Activated CD8-positive, alpha-beta T cell treated with anti-CD3 and anti-CD28 coated beads for 36 hours (primary cell): Measurements from ENCODE around the gene ANGPT4. TPM values are rescaled to one million over a fixed set of nuclear protein-coding genes. Genes with fewer than 3 reads are reported as not detected.
"Not testable (repeated sequence)": the region's sequence is repeated elsewhere in the genome, so short reads cannot be mapped to it uniquely, and the experiment has no call there.

Experiments used
- ATAC-seq: fragments of 200-7000 bp; cut with Tn5 transposase; one replicate; pipeline ENCODE4 v1.10.0; 2021; ENCODE audit warnings: mild to moderate bottlenecking, moderate library complexity
- CTCF ChIA-PET: fragments of 350-600 bp; sonication (Branson Sonifier 250); formaldehyde crosslinking; loops from one replicate; lab custom pipeline; 2021; ENCODE audit warnings: antibody characterized with exemption; lab: Charles Lee
- POLR2A ChIA-PET: fragments of 350-600 bp; sonication (Branson Sonifier 250); formaldehyde crosslinking; loops from one replicate; lab custom pipeline; 2021; ENCODE audit warnings: antibody characterized with exemption; lab: Charles Lee
- DNase-seq: peaks from one replicate; pipeline ENCODE4 v3.0.0-alpha.2; 2020
- H3K27ac Mint-ChIP-seq: one replicate; pipeline ENCODE4 v1.8.0; 2021; ENCODE audit warnings: mild to moderate bottlenecking, mixed read lengths
- H3K27me3 Mint-ChIP-seq: one replicate; pipeline ENCODE4 v1.8.0; 2021; ENCODE audit warnings: mixed read lengths
- H3K36me3 Mint-ChIP-seq: one replicate; pipeline ENCODE4 v1.8.0; 2021; ENCODE audit warnings: low read depth, mixed read lengths
- H3K4me1 Mint-ChIP-seq: one replicate; pipeline ENCODE4 v1.8.0; 2021; ENCODE audit warnings: low read depth, mixed read lengths
- H3K4me3 Mint-ChIP-seq: one replicate; pipeline ENCODE4 v1.8.0; 2021; ENCODE audit warnings: mild to moderate bottlenecking, moderate library complexity, mixed read lengths
- H3K9me3 Mint-ChIP-seq: one replicate; pipeline ENCODE4 v1.8.0; 2021; ENCODE audit warnings: mixed read lengths
- CTCF ChIP-seq: fragments of 200-600 bp; IDR thresholded peaks from one replicate; pipeline ENCODE4 v1.8.0; 2022; ENCODE audit warnings: antibody characterized with exemption, mild to moderate bottlenecking
- intact Hi-C: fragments of 100-400 bp; cut with micrococcal nuclease; formaldehyde crosslinking; loops from one replicate; pipeline ENCODE4 v1.10.0; 2022
- total RNA-seq, 2 experiments: library from RNA; stranded (reverse); gene quantifications; one replicate each; pipeline ENCODE4 v1.2.3, GENCODE V29; 2021

Gene ANGPT4
- total RNA-seq, 2 experiments from 2014 or later, result not detected

DNA sequence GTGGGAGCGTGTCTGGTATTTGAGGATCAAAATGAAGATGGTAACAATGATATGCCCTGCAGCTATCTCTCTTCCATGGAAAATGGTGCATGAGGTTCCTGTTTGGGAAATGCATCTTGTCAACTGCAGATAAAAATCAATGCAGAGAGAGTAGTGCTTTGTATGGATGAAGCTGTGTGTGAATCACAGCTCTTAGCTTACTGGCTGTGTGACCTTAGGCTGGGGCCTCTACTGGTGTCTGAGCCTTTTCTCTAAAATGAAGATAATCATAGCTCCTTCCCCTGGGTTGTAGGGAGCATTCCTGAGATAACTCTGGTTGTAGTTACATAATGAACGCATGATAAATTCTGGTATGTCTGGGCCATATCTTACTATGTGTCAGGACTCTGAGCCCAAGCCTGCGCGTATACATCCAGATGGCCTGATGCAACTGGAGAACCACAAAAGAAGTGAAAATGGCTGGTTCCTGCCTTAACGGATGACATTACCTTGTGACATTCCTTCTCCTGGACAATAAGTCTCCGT, 19.6 kb downstream of the ANGPT4 start:
- intact Hi-C loops, result no loop called here
- ChIA-PET CTCF (no interaction called here), POLR2A (no interaction called here)
- ATAC-seq (no peak), DNase-seq (no peak)
- H3K36me3 Mint-ChIP-seq, result no peaks in the 10 kb centered on the region
- H3K4me3 Mint-ChIP-seq, result no peak overlapping the region
- H3K9me3 Mint-ChIP-seq, result no peaks in the 10 kb centered on the region
- no peak for TF ChIP-seq CTCF
- peaks cover 2% of the 10 kb centered on the region for H3K27me3 Mint-ChIP-seq
- no peak overlapping the region for H3K27ac Mint-ChIP-seq
- H3K4me1 Mint-ChIP-seq, result no peaks in the 10 kb centered on the region

- H3K9me3 Mint-ChIP-seq, POLR2A ChIA-PET, DNase-seq, ATAC-seq, H3K27ac Mint-ChIP-seq, H3K4me3 Mint-ChIP-seq, H3K27me3 Mint-ChIP-seq, H3K36me3 Mint-ChIP-seq, H3K4me1 Mint-ChIP-seq, intact Hi-C loops, CTCF ChIA-PET: not testable (repeated sequence)
These were observed 23.8 kb downstream of the ANGPT4 start for GRCh38 chr20:892371-892770.

- H3K27me3 Mint-ChIP-seq, result peaks cover 2% of the 10 kb centered on the region
- ATAC-seq, result no peak
- ChIA-PET POLR2A (no interaction called here), CTCF (interaction anchor here (1.9 kb wide), 1 partner anchor 64 kb away, joined by 5 read pairs; no protein-coding TSS in a partner anchor)
- no peaks in the 10 kb centered on the region for H3K36me3 Mint-ChIP-seq
- DNase-seq, result no peak
- no peaks in the 10 kb centered on the region for H3K9me3 Mint-ChIP-seq
- TF ChIP-seq CTCF, result no peak
- H3K4me1 Mint-ChIP-seq, result no peaks in the 10 kb centered on the region
- H3K27ac Mint-ChIP-seq, result no peak overlapping the region
- no peak overlapping the region for H3K4me3 Mint-ChIP-seq
- intact Hi-C loops, result no loop called here
These were observed 24.4 kb downstream of the ANGPT4 start for GRCh38 chr20:891706-892080.

DNA sequence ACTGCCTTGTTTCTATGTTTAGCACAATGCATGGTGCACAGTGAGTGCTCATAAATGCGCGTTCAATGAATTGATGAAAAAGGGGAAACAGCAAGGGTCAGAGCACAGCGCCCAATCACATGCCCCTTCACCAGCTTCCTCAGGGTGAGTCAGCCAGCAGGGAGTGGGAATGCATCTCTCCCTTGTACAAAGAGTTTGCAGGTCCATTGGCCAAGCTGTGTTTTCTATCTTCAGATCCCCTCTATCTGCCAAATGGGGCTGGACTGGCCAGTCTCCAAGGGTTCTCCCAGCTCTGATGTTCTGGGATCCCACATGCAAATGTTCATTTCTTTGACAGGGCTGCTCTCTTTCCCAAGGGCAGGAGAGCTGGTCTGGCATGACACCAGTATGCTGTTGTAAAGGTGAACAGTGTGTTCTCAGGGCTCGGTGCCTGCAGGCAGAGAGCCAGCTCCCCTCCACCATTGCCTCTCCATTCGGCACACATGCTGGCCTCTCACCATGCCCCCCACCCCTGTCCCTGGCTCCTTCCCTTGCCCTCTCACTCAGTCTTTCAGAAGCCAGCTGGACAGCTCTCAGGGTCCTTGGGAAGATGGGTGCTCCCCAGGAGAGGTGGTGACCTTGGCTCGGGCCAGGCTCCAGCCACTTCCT, 25.0 kb downstream of the ANGPT4 start:
- ATAC-seq (no peak), DNase-seq (no peak)
- H3K4me1 Mint-ChIP-seq, result no peaks in the 10 kb centered on the region
- peaks cover 2% of the 10 kb centered on the region for H3K27me3 Mint-ChIP-seq
- no peak overlapping the region for H3K4me3 Mint-ChIP-seq
- ChIA-PET POLR2A (no interaction called here), CTCF (interaction anchor here (0.6 to 1.9 kb wide), 2 partner anchors 64 to 72 kb away, joined by 3 to 5 read pairs; no protein-coding TSS in a partner anchor)
- TF ChIP-seq CTCF, result no peak
- H3K36me3 Mint-ChIP-seq, result no peaks in the 10 kb centered on the region
- no peak overlapping the region for H3K27ac Mint-ChIP-seq
- H3K9me3 Mint-ChIP-seq, result no peaks in the 10 kb centered on the region
- intact Hi-C loops, result no loop called here

- intact Hi-C loops, result no loop called here
- Mint-ChIP-seq H3K4me3 (no peak overlapping the region), H3K36me3 (no peaks in the 10 kb centered on the region), H3K4me1 (no peaks in the 10 kb centered on the region), H3K9me3 (no peaks in the 10 kb centered on the region), H3K27me3 (peaks cover 3% of the 10 kb centered on the region), H3K27ac (no peak overlapping the region)
- no peak for TF ChIP-seq CTCF
- ATAC-seq (no peak), DNase-seq (no peak)
- ChIA-PET POLR2A (no interaction called here), CTCF (interaction anchor here (0.6 to 1.9 kb wide), 2 partner anchors 65 to 72 kb away, joined by 3 to 5 read pairs; no protein-coding TSS in a partner anchor)
These were observed 25.5 kb downstream of the ANGPT4 start for GRCh38 chr20:890666-891057.
